Uterus (tissue), 4 donors: ENCODE measurements around the gene RANBP3. TPM values are rescaled to one million over a fixed set of nuclear protein-coding genes. Genes with fewer than 3 reads are reported as not detected.
"Not testable (repeated sequence)": the region's sequence is repeated elsewhere in the genome, so short reads cannot be mapped to it uniquely, and the experiment has no call there.

ENCODE experiments used
- DNase-seq, 2 donors: peaks; one replicate each; pipeline ENCODE4 v3.0.0-alpha.2; 2019 to 2020
- H3K27ac ChIP-seq, 2 donors: fragments of 200-600 bp; sonication (generic); 1 replicate in 1 of 2; 2 replicates in 1 of 2; pipeline ENCODE4 v1.5.1; 2016 to 2018
- H3K27me3 ChIP-seq, 2 donors: fragments of 200-600 bp; sonication (generic); one replicate each; pipeline ENCODE4 v1.5.1; 2018 to 2019; ENCODE audit warnings: control low read depth in 1 of 2
- H3K36me3 ChIP-seq, 2 donors: fragments of 200-600 bp; sonication (generic); one replicate each; pipeline ENCODE4 v1.5.1; 2019; ENCODE audit warnings: control low read depth in 1 of 2
- H3K4me1 ChIP-seq, 2 donors: fragments of 200-600 bp; sonication (generic); one replicate each; pipeline ENCODE4 v1.5.1; 2018 to 2019; ENCODE audit warnings: control low read depth in 1 of 2
- H3K4me3 ChIP-seq, 2 donors: fragments of 200-600 bp; sonication (generic); 1 replicate in 1 of 2; 2 replicates in 1 of 2; pipeline ENCODE4 v1.5.1; 2018 to 2019; ENCODE audit warnings: mild to moderate bottlenecking in 1 of 2
- H3K9me3 ChIP-seq, 2 donors: fragments of 200-600 bp; sonication (generic); one replicate each; pipeline ENCODE4 v1.5.1; 2019; ENCODE audit warnings: control low read depth in 1 of 2
- POLR2A ChIP-seq, 2 donors: fragments of 450-650 bp; IDR thresholded peaks; one replicate each; pipeline ENCODE4 v1.6.1; 2016; ENCODE audit warnings: antibody characterized with exemption in 2 of 2, mild to moderate bottlenecking in 1 of 2, moderate library complexity in 1 of 2
- intact Hi-C: fragments of 100-400 bp; cut with DNase I; formaldehyde crosslinking; loops from one replicate; pipeline ENCODE4 v1.15.1; 2023; ENCODE audit warnings: low total_unique reads
- total RNA-seq, 4 donors: library from RNA; depleted of rRNA in 3 of 4; stranded (reverse); fragments of >200 nt in 3 of 4; gene quantifications; one replicate each; pipeline versions ENCODE4 v1.1.0 to v1.2.4, GENCODE V29; 2014 to 2023
- TF ChIP-seq, protein P1 (sequence below), 4 experiments: fragments of 200-600 bp in 2 of 4; fragments of 450-650 bp in 2 of 4; sonication (generic) in 2 of 4; IDR thresholded peaks; one replicate each; pipeline ENCODE4 v1.5.1; 2016 to 2019; ENCODE audit warnings: antibody characterized with exemption in 4 of 4, mild to moderate bottlenecking in 2 of 4, moderate library complexity in 1 of 4
- donor health status: DM: yes; HTN: yes; CAD: no.

RANBP3 gene
- total RNA-seq, 4 donors from 2014 or later = 40.9 to 98.1 (median 48.5) TPM

DNA sequence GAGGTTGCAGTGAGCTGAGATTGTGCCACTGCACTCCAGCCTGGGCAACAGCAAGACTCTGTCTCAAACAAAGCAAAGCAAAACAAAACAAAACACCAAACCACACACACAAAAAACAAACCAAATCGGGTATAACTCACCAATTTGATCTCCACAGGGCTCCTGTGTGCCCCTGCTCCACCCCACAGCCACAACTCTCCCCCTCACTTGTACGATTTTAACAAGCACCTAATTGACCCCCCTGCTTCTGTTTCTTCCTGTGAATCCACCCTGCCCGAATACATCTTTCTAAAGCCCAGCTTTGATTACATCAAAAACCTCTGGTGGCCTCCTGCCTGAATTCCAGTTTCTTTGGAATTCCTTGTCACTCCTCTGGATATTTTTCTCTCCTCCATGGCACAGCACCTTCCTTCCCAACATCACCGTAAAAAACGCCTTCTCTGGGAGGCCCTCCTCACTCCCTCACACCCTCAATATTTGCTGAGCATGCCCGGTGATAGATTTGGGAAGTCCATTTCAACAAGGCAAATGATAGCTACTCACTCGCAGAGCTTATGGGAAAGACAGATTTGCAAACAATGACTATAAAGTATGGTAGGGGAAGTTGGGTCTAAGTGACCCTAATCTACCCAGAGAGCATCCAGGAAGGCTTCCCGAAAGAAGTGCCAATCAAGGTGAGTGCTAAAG lies 11.6 kb upstream of the RANBP3 start:
- no peak for DNase-seq
- TF ChIP-seq, protein P1, sequence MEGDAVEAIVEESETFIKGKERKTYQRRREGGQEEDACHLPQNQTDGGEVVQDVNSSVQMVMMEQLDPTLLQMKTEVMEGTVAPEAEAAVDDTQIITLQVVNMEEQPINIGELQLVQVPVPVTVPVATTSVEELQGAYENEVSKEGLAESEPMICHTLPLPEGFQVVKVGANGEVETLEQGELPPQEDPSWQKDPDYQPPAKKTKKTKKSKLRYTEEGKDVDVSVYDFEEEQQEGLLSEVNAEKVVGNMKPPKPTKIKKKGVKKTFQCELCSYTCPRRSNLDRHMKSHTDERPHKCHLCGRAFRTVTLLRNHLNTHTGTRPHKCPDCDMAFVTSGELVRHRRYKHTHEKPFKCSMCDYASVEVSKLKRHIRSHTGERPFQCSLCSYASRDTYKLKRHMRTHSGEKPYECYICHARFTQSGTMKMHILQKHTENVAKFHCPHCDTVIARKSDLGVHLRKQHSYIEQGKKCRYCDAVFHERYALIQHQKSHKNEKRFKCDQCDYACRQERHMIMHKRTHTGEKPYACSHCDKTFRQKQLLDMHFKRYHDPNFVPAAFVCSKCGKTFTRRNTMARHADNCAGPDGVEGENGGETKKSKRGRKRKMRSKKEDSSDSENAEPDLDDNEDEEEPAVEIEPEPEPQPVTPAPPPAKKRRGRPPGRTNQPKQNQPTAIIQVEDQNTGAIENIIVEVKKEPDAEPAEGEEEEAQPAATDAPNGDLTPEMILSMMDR (IDR thresholded peaks at IDR 0.05) = no peak
- TF ChIP-seq POLR2A (IDR thresholded peaks at IDR 0.05) = no peak
- Histone ChIP-seq H3K27me3 (no peaks in the 10 kb centered on the region), H3K4me1 (no peaks in the 10 kb centered on the region), H3K9me3 (no peaks in the 10 kb centered on the region), H3K27ac (no peak overlapping the region), H3K36me3 (no peaks in the 10 kb centered on the region), H3K4me3 (no peak overlapping the region)
- intact Hi-C loops = loop anchor here (5.0 kb wide), 1 partner anchor 33 kb away; no protein-coding TSS in a partner anchor

DNA sequence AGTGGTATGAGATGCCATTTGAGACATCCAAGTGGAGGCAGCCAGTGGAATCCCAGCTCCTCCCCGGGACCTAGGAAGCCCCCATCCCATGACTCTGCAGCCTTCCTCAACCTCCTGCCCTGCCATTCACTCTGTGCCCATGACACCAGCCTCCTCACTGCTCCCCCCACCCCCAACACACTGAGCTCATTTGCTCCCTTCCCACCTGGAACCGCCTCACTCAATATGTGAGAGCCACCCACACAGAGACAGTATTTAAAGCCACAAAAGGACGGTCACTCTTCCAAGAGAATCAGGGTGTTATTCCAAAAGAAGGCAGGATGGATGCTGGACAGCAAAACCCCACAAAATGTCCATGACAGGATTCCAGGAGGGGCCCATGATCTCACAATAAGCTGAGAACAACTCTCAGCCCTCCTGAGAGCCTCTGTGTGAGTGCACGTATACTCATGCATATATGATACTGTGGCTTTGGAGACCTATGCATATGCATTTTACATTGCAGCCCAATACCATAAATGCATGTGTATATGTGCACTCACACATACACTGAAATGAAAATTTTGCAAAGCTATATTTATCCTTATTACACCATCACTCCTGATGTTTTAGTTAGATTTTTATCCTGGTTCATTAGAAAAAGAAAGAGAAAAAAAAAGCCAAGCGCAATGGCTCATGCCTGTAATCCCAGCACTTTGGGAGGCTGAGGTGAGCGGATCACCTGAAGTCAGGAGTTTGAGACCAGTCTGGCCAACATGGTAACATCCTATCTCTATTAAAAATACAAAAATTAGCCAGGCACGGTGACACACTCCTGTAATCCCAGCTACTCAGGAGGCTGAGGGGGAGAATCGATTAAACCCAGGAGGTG lies 10.8 kb upstream of the RANBP3 start:
- intact Hi-C loops = loop anchor here (5.0 kb wide), 1 partner anchor 34 kb away; no protein-coding TSS in a partner anchor
- Histone ChIP-seq H3K27me3 (no peaks in the 10 kb centered on the region), H3K27ac (no peak overlapping the region), H3K4me3 (no peak overlapping the region), H3K4me1 (no peaks in the 10 kb centered on the region), H3K36me3 (no peaks in the 10 kb centered on the region), H3K9me3 (no peaks in the 10 kb centered on the region)
- no peak for DNase-seq
- no peak for TF ChIP-seq POLR2A (IDR thresholded peaks at IDR 0.05)
- TF ChIP-seq, protein P1 (IDR thresholded peaks at IDR 0.05) = no peak

DNA sequence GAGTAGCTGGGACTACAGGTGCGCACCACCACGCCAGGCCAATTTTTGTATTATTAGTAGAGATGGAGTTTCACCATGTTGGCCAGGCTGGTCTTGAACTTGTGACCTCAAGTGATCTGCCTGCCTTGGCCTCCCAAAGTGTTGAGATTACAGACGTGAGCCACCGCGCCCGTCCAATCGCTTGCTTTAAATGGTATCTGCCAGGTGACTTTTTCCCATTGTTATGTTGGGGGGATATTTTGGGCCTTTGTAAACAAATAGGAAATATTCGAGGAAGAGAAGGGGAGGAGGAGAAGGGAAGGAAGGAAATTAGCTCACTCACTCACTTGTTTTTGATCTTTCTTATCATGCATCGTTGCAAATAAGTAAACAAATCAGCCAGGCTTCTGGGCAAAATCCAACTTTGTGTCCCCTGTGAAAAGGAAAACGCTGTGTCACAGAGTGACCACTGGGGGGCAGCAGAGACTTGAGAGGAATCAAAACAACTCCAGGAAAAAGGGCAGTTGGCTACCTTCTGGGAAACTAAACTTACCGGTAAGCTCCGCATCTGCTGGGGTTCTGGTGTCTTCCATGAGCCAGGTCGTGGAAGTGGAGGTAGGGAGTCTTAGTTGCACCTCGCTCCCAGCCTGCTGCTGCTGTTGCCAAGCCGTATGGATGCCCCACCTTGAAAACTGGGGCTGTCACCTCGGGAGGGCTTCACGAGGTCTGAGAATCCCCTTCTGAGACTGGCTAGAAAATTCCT lies 9.3 kb upstream of the RANBP3 start:
- intact Hi-C loops = loop anchor here (5.0 kb wide), 1 partner anchor 35 kb away; no protein-coding TSS in a partner anchor
- Histone ChIP-seq H3K27ac (peak overlapping the region in 1 of 2 donors; percentile 33), H3K9me3 (no peaks in the 10 kb centered on the region), H3K4me1 (no peaks in the 10 kb centered on the region), H3K4me3 (peak overlapping the region in 1 of 2 donors; percentile 17), H3K36me3 (no peaks in the 10 kb centered on the region), H3K27me3 (no peaks in the 10 kb centered on the region)
- no peak for TF ChIP-seq POLR2A (IDR thresholded peaks at IDR 0.05)
- TF ChIP-seq, protein P1 (IDR thresholded peaks at IDR 0.05) = peak; percentile 90 to 95 (median 94)
- peak; percentile 76 to 85 for DNase-seq

DNA sequence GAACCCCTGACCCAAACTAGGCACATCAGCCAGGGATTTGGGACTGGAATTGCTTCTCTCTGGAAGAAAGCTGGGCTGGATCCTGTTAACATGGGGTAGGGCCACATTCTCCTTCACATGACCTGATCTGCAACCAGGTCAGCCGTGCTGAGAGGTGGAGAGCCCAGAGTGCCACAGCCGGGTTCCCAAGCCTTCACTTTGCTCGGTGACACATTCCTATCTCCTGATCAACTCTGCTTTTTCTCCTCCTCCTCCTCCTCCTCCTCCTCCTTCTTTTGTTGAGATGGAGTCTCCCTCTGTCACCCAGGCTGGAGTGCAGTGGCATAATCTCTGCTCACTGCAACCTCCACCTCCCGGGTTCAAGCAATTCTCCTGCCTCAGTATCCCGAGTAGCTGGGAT lies 7.9 kb upstream of the RANBP3 start:
- H3K4me1 ChIP-seq, H3K36me3 ChIP-seq, DNase-seq, H3K27me3 ChIP-seq, H3K27ac ChIP-seq, H3K4me3 ChIP-seq, H3K9me3 ChIP-seq: not testable (repeated sequence)
- intact Hi-C loops = loop anchor here (5.0 kb wide), 1 partner anchor 36 kb away; no protein-coding TSS in a partner anchor

DNA sequence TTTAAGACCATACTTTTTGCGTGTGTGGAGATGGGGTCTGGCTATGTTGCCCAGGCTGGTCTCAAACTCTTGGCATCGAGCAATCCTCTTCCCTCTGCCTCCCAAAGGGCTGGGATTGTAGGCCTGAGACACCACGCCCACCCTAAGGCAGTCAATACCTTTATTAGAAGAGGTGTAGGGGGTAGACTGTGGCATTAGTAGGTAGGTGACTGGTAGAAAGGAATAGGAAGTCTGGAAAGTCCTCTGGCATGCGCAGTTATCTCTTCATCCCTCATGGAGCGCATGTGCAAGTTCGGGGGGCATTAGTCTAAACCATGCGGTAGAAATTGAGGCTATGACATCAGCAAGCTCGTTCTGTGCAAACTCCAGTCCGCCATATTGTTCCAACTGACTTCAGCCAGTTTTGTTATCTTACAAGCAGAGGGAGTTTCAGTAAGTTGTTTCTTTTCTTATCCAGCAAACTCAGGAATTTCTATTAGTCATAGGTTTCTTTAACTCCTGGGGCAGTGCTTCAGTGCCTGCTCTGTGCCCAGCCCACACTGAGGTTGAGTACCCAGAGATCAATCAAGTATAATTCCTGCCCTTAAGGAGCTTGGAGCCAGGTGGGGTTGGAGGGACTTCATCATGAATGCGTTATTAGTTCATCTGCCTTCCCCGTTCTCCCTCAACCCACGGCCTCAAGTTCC lies 7.3 kb upstream of the RANBP3 start:
- intact Hi-C loops = loop anchor here (5.0 kb wide), 1 partner anchor 37 kb away; no protein-coding TSS in a partner anchor
- Histone ChIP-seq H3K4me1 (no peaks in the 10 kb centered on the region), H3K9me3 (no peaks in the 10 kb centered on the region), H3K27me3 (no peaks in the 10 kb centered on the region), H3K36me3 (no peaks in the 10 kb centered on the region), H3K27ac (no peak overlapping the region), H3K4me3 (no peak overlapping the region)
- DNase-seq = no peak
- TF ChIP-seq, protein P1 (IDR thresholded peaks at IDR 0.05) = no peak
- TF ChIP-seq POLR2A (IDR thresholded peaks at IDR 0.05) = no peak
